ENCODE results near the gene COMMD9.

GRCh38 chr11:36296884-36297543, 7.8 kb upstream of the COMMD9 start:
- TF ChIP-seq YY1 (tag by site-specific recombination; IDR thresholded peaks at IDR 0.05) (no peak), CTCF (tag by site-specific recombination; IDR thresholded peaks at IDR 0.05) (no peak), ZNF274 (IDR thresholded peaks at IDR 0.05; ENCODE audit: low read length) (no peak), ZNF274 (tag by site-specific recombination; IDR thresholded peaks at IDR 0.05; ENCODE audit: borderline replicate concordance) (no peak)
